Naive B cell (primary cell): ENCODE data around the gene ARHGEF11. TPM values are rescaled to one million over a fixed set of nuclear protein-coding genes. Genes with fewer than 3 reads are reported as not detected.

Experiments used
- ATAC-seq, 2 donors: fragments of 150-1000 bp; cut with Tn5 transposase; 2 replicates each; pipeline ENCODE4 v1.10.0; 2021; ENCODE audit warnings: low read depth in 2 of 2, mild to moderate bottlenecking in 2 of 2, moderate library complexity in 2 of 2
- DNase-seq: peaks from one replicate; pipeline ENCODE4 v3.0.0; 2022
- H3K27ac Mint-ChIP-seq, 6 donors: one replicate each; pipeline ENCODE4 v1.8.0; 2020 to 2022; ENCODE audit warnings: mild to moderate bottlenecking in 6 of 6, mixed read lengths in 6 of 6, moderate library complexity in 5 of 6, inconsistent platforms in 2 of 6
- H3K27me3 Mint-ChIP-seq, 3 donors: one replicate each; pipeline ENCODE4 v1.8.0; 2021 to 2022; ENCODE audit warnings: mixed read lengths in 3 of 3, mild to moderate bottlenecking in 1 of 3
- H3K36me3 Mint-ChIP-seq, 2 donors: one replicate each; pipeline ENCODE4 v1.8.0; 2020 to 2022; ENCODE audit warnings: mixed read lengths in 2 of 2, inconsistent platforms in 1 of 2, mild to moderate bottlenecking in 1 of 2
- H3K4me1 Mint-ChIP-seq, 3 donors: one replicate each; pipeline ENCODE4 v1.8.0; 2020 to 2022; ENCODE audit warnings: mixed read lengths in 3 of 3, inconsistent platforms in 1 of 3, mild to moderate bottlenecking in 1 of 3, moderate library complexity in 1 of 3
- H3K4me3 Mint-ChIP-seq, 8 donors: one replicate each; pipeline ENCODE4 v1.8.0; 2020 to 2022; ENCODE audit warnings: mild to moderate bottlenecking in 8 of 8, mixed read lengths in 8 of 8, moderate library complexity in 8 of 8, inconsistent platforms in 2 of 8
- H3K9me3 Mint-ChIP-seq, 7 donors: one replicate each; pipeline ENCODE4 v1.8.0; 2020 to 2022; ENCODE audit warnings: mixed read lengths in 7 of 7, mild to moderate bottlenecking in 5 of 7, inconsistent platforms in 2 of 7, moderate library complexity in 1 of 7
- polyA plus RNA-seq, 6 donors: library from polyadenylated mRNA; unstranded; fragments of 300-500 nt; fragmentation: Illumina TruSeq; gene quantifications; one replicate each; pipeline ENCODE4 v1.2.3, GENCODE V29; 2021; ENCODE audit warnings: low read depth in 6 of 6

Gene ARHGEF11
- polyA plus RNA-seq, 6 donors from 2014 or later = 2.0 to 5.6 (median 3.0) TPM

GRCh38 chr1:156903328-156904091 is 142.0 kb downstream of the ARHGEF11 start:
- H3K9me3 Mint-ChIP-seq = no peaks in the 10 kb centered on the region
- DNase-seq (no peak), ATAC-seq (no peak)
- no peaks in the 10 kb centered on the region for H3K36me3 Mint-ChIP-seq
- no peak overlapping the region for H3K27ac Mint-ChIP-seq
- peak overlapping the region in 1 of 8 donors; percentile 43 for H3K4me3 Mint-ChIP-seq
- H3K4me1 Mint-ChIP-seq = peaks cover 0 to 2% (median 0%) of the 10 kb centered on the region in 3 donors
- peaks cover 16 to 60% (median 56%) of the 10 kb centered on the region in 3 donors for H3K27me3 Mint-ChIP-seq

GRCh38 chr1:156901966-156902915 is 143.3 kb downstream of the ARHGEF11 start:
- DNase-seq (no peak), ATAC-seq (no peak)
- peaks cover 19 to 68% (median 61%) of the 10 kb centered on the region in 3 donors for H3K27me3 Mint-ChIP-seq
- no peak overlapping the region for H3K4me3 Mint-ChIP-seq
- H3K9me3 Mint-ChIP-seq = no peaks in the 10 kb centered on the region
- H3K36me3 Mint-ChIP-seq = no peaks in the 10 kb centered on the region
- peak overlapping the region in 1 of 6 donors; percentile 44 for H3K27ac Mint-ChIP-seq
- peaks cover 0 to 5% (median 0%) of the 10 kb centered on the region in 3 donors for H3K4me1 Mint-ChIP-seq

- Mint-ChIP-seq H3K27me3 (peaks cover 14 to 68% (median 62%) of the 10 kb centered on the region in 3 donors), H3K9me3 (no peaks in the 10 kb centered on the region), H3K4me1 (peaks cover 0 to 5% (median 0%) of the 10 kb centered on the region in 3 donors), H3K36me3 (no peaks in the 10 kb centered on the region), H3K4me3 (no peak overlapping the region), H3K27ac (peak overlapping the region in 1 of 6 donors; percentile 28)
- DNase-seq (no peak), ATAC-seq (no peak)
Observed at GRCh38 chr1:156901590-156901900, 144.0 kb downstream of the ARHGEF11 start.

GRCh38 chr1:156900896-156901589 is 144.5 kb downstream of the ARHGEF11 start:
- ATAC-seq (no peak), DNase-seq (no peak)
- H3K27ac Mint-ChIP-seq = peak overlapping the region in 1 of 6 donors; percentile 28
- no peaks in the 10 kb centered on the region for H3K9me3 Mint-ChIP-seq
- no peak overlapping the region for H3K4me3 Mint-ChIP-seq
- H3K4me1 Mint-ChIP-seq = peaks cover 0 to 5% (median 0%) of the 10 kb centered on the region in 3 donors
- no peaks in the 10 kb centered on the region for H3K36me3 Mint-ChIP-seq
- H3K27me3 Mint-ChIP-seq = peaks cover 14 to 70% (median 67%) of the 10 kb centered on the region in 3 donors

- Mint-ChIP-seq H3K27me3 (peaks cover 20 to 70% (median 67%) of the 10 kb centered on the region in 3 donors), H3K4me1 (peaks cover 0 to 5% (median 0%) of the 10 kb centered on the region in 3 donors), H3K36me3 (no peaks in the 10 kb centered on the region), H3K27ac (no peak overlapping the region), H3K4me3 (no peak overlapping the region), H3K9me3 (no peaks in the 10 kb centered on the region)
- ATAC-seq = no peak
- DNase-seq = no peak
Observed at GRCh38 chr1:156899956-156900718, 145.4 kb downstream of the ARHGEF11 start.

GRCh38 chr1:156898971-156899664 is 146.4 kb downstream of the ARHGEF11 start:
- H3K36me3 Mint-ChIP-seq = no peaks in the 10 kb centered on the region
- DNase-seq (no peak), ATAC-seq (no peak)
- H3K27me3 Mint-ChIP-seq = peaks cover 27 to 78% (median 76%) of the 10 kb centered on the region in 3 donors
- H3K27ac Mint-ChIP-seq = peak overlapping the region in 1 of 6 donors; percentile 39
- H3K4me1 Mint-ChIP-seq = peaks cover 0 to 5% (median 2%) of the 10 kb centered on the region in 3 donors
- H3K4me3 Mint-ChIP-seq = no peak overlapping the region
- no peaks in the 10 kb centered on the region for H3K9me3 Mint-ChIP-seq

GRCh38 chr1:156898161-156898566 is 147.4 kb downstream of the ARHGEF11 start:
- ATAC-seq (no peak), DNase-seq (no peak)
- H3K27ac Mint-ChIP-seq = peak overlapping the region in 1 of 6 donors; percentile 74
- H3K9me3 Mint-ChIP-seq = no peaks in the 10 kb centered on the region
- H3K36me3 Mint-ChIP-seq = no peaks in the 10 kb centered on the region
- peaks cover 0 to 5% (median 5%) of the 10 kb centered on the region in 3 donors for H3K4me1 Mint-ChIP-seq
- H3K4me3 Mint-ChIP-seq = peak overlapping the region in 1 of 8 donors; percentile 53
- peaks cover 27 to 83% (median 72%) of the 10 kb centered on the region in 3 donors for H3K27me3 Mint-ChIP-seq

- DNase-seq = no peak
- no peak for ATAC-seq
- Mint-ChIP-seq H3K36me3 (no peaks in the 10 kb centered on the region), H3K27ac (no peak overlapping the region), H3K4me1 (peaks cover 2 to 13% (median 5%) of the 10 kb centered on the region in 3 donors), H3K9me3 (no peaks in the 10 kb centered on the region), H3K4me3 (no peak overlapping the region), H3K27me3 (peaks cover 33 to 88% (median 67%) of the 10 kb centered on the region in 3 donors)
Observed at GRCh38 chr1:156897078-156897825, 148.3 kb downstream of the ARHGEF11 start.

- DNase-seq (no peak), ATAC-seq (no peak)
- no peaks in the 10 kb centered on the region for H3K9me3 Mint-ChIP-seq
- peaks cover 5 to 20% (median 8%) of the 10 kb centered on the region in 3 donors for H3K4me1 Mint-ChIP-seq
- H3K4me3 Mint-ChIP-seq = no peak overlapping the region
- H3K36me3 Mint-ChIP-seq = no peaks in the 10 kb centered on the region
- peaks cover 40 to 88% (median 64%) of the 10 kb centered on the region in 3 donors for H3K27me3 Mint-ChIP-seq
- H3K27ac Mint-ChIP-seq = no peak overlapping the region
Observed at GRCh38 chr1:156896490-156897033, 149.0 kb downstream of the ARHGEF11 start.

GRCh38 chr1:156895927-156896326 is 149.6 kb downstream of the ARHGEF11 start:
- no peaks in the 10 kb centered on the region for H3K36me3 Mint-ChIP-seq
- H3K27ac Mint-ChIP-seq = no peak overlapping the region
- H3K27me3 Mint-ChIP-seq = peaks cover 47 to 88% (median 64%) of the 10 kb centered on the region in 3 donors
- no peaks in the 10 kb centered on the region for H3K9me3 Mint-ChIP-seq
- H3K4me3 Mint-ChIP-seq = no peak overlapping the region
- no peak for ATAC-seq
- peaks cover 5 to 20% (median 8%) of the 10 kb centered on the region in 3 donors for H3K4me1 Mint-ChIP-seq
- no peak for DNase-seq

- H3K9me3 Mint-ChIP-seq = no peaks in the 10 kb centered on the region
- no peaks in the 10 kb centered on the region for H3K36me3 Mint-ChIP-seq
- DNase-seq (no peak), ATAC-seq (no peak)
- H3K4me3 Mint-ChIP-seq = peak overlapping the region in 1 of 8 donors; percentile 10
- peaks cover 5 to 20% (median 9%) of the 10 kb centered on the region in 3 donors for H3K4me1 Mint-ChIP-seq
- H3K27ac Mint-ChIP-seq = peak overlapping the region in 1 of 6 donors; percentile 73
- H3K27me3 Mint-ChIP-seq = peaks cover 52 to 90% (median 69%) of the 10 kb centered on the region in 3 donors
Observed at GRCh38 chr1:156895455-156895812, 150.1 kb downstream of the ARHGEF11 start.
